ENCODE data around the gene KCNH1. TPM values are rescaled to one million over a fixed set of nuclear protein-coding genes. Genes with fewer than 3 reads are reported as not detected.

The KCNH1 gene
- total and polyA plus RNA-seq, 10 of the 15 experiments (the other 5 are each of a cell fraction or from before 2014, with no cell fraction given), result 0.02 to 0.04 (median 0.04) TPM; not detected in 7

DNA sequence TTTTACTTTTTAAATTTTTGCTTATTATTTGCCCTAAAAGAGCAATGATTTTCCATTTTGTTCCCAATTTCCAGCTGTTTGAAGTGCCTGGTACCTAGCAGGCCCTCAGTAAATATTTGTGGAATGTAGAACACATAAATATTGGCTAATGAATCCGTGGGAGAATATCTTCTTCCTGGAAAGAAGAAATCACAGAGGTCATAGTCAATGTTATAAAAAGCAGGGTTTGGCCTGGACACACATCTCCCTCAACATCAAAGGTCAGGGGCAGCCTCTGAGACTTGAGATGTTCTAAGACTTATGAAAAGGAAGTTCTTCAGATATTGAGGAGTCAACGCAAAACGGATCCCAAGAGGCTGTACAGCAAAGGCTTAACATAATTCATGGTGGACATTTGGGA is 447.1 kb downstream of the KCNH1 start:
- ATAC-seq (no peak), FAIRE-seq (no peak), DNase-seq (ENCODE audit: low read depth, low spot score) (no peak)
- Histone ChIP-seq H3K79me2 (ENCODE audit: control insufficient read depth, insufficient read depth, low read length) (no peaks in the 10 kb centered on the region), H2AFZ (ENCODE audit: control insufficient read depth, low read depth, low read length) (no peak overlapping the region), H3K36me3 (ENCODE audit: control insufficient read depth in 2 of 2, insufficient read depth in 2 of 2, low read length in 1 of 2) (no peaks in the 10 kb centered on the region), H3K27ac (ENCODE audit: control insufficient read depth, insufficient read depth) (no peak overlapping the region), H3K4me1 (ENCODE audit: control insufficient read depth, insufficient read depth, low read length) (peaks cover 19% of the 10 kb centered on the region), H3K9ac (ENCODE audit: control insufficient read depth, insufficient read depth, low read length) (no peak overlapping the region), H3K4me3 (no peak overlapping the region), H3K4me2 (ENCODE audit: control insufficient read depth, insufficient read depth) (no peak overlapping the region), H3K9me3 (replicated peaks; ENCODE audit: control insufficient read depth, insufficient read depth, low read length) (no peaks in the 10 kb centered on the region), H4K20me1 (ENCODE audit: control insufficient read depth, insufficient read depth) (no peaks in the 10 kb centered on the region), H3K27me3 (replicated peaks in 1 of 2; ENCODE audit: control insufficient read depth in 2 of 2, insufficient read depth in 2 of 2, low read length in 1 of 2) (no peaks in the 10 kb centered on the region)
- ChIA-PET RAD21 (ENCODE audit: unreplicated experiment) (interaction anchor here (3.0 kb wide), 1 partner anchor 7 kb away, joined by 12 read pairs; no protein-coding TSS in a partner anchor), SMC1A (ENCODE audit: uncharacterized antibody, unreplicated experiment) (interaction anchor here (2.1 kb wide), 1 partner anchor 9 kb away, joined by 4 read pairs; no protein-coding TSS in a partner anchor), POLR2A (no interaction called here), CTCF (interaction anchor here (1.2 kb wide), 1 partner anchor 9 kb away, joined by 4 read pairs; no protein-coding TSS in a partner anchor)
- in situ Hi-C loops (cut with MboI), result no loop called here
- TF ChIP-seq CHD4 (IDR thresholded peaks at IDR 0.05) (no peak), CHD2 (IDR thresholded peaks at IDR 0.05; ENCODE audit: borderline replicate concordance, low read depth, low read length) (no peak), NR2C2 (IDR thresholded peaks at IDR 0.05; ENCODE audit: borderline replicate concordance, control insufficient read depth, insufficient read length, low read depth) (no peak), ESRRA (IDR thresholded peaks at IDR 0.05; ENCODE audit: low read length) (no peak)
- BruUV-seq (replicated peaks), result no TSS peak
- intact Hi-C loops (cut with micrococcal nuclease; ENCODE audit: unreplicated experiment), result loop anchor here (10.0 kb wide), 1 partner anchor 282 kb away; no protein-coding TSS in a partner anchor
- 71% methylated on average over 3 of the region's 3 CpGs for WGBS (ENCODE audit: insufficient coverage, insufficient replicate concordance, low lambda C conversion rate, missing lambda C conversion rate)

- peaks cover 19% of the 10 kb centered on the region for H3K4me1 ChIP-seq (ENCODE audit: control insufficient read depth, insufficient read depth, low read length)
- H3K9me3 ChIP-seq (replicated peaks; ENCODE audit: control insufficient read depth, insufficient read depth, low read length), result no peaks in the 10 kb centered on the region
- ATAC-seq, result no peak; the same call in 1 of the 3 replicates
- FAIRE-seq, result no peak
- no peaks in the 10 kb centered on the region for H3K27me3 ChIP-seq (replicated peaks in 1 of 2; ENCODE audit: control insufficient read depth in 2 of 2, insufficient read depth in 2 of 2, low read length in 1 of 2)
- peak overlapping the region; percentile 2; the same call in 1 of the 2 replicates for H3K4me2 ChIP-seq (ENCODE audit: control insufficient read depth, insufficient read depth)
- no peaks in the 10 kb centered on the region for H3K79me2 ChIP-seq (ENCODE audit: control insufficient read depth, insufficient read depth, low read length)
- H4K20me1 ChIP-seq (ENCODE audit: control insufficient read depth, insufficient read depth), result no peaks in the 10 kb centered on the region
- in situ Hi-C loops (cut with MboI) (no loop called here), intact Hi-C loops (cut with micrococcal nuclease; ENCODE audit: unreplicated experiment) (loop anchor here (10.0 kb wide), 1 partner anchor 280 kb away; no protein-coding TSS in a partner anchor)
- DNase-seq (ENCODE audit: low read depth, low spot score), result no peak
- WGBS (ENCODE audit: insufficient coverage, insufficient replicate concordance, low lambda C conversion rate, missing lambda C conversion rate), result 16% methylated on average over 3 of the region's 3 CpGs
- H2AFZ ChIP-seq (ENCODE audit: control insufficient read depth, low read depth, low read length), result no peak overlapping the region; the same call in 1 of the 2 replicates
- H3K27ac ChIP-seq (ENCODE audit: control insufficient read depth, insufficient read depth), result peak overlapping the region; percentile 70
- H3K36me3 ChIP-seq (ENCODE audit: control insufficient read depth in 2 of 2, insufficient read depth in 2 of 2, low read length in 1 of 2), result no peaks in the 10 kb centered on the region
- no TSS peak for BruUV-seq (replicated peaks)
- ChIA-PET SMC1A (ENCODE audit: uncharacterized antibody, unreplicated experiment) (interaction anchor here (0.8 to 3.7 kb wide), 12 partner anchors 8 to 450 kb away, joined by 3 to 16 read pairs (median 4); no protein-coding TSS in a partner anchor), POLR2A (interaction anchor here (1.0 to 1.1 kb wide), 3 partner anchors 9 to 342 kb away, joined by 3 to 5 read pairs (median 3); no protein-coding TSS in a partner anchor), RAD21 (ENCODE audit: unreplicated experiment) (interaction anchor here (1.1 to 3.0 kb wide), 9 partner anchors 9 to 352 kb away, joined by 3 to 12 read pairs (median 4); no protein-coding TSS in a partner anchor), CTCF (interaction anchor here (1.1 to 2.3 kb wide), 2 partner anchors 10 kb away, joined by 3 to 13 read pairs; no protein-coding TSS in a partner anchor)
- no peak overlapping the region for H3K4me3 ChIP-seq
- H3K9ac ChIP-seq (ENCODE audit: control insufficient read depth, insufficient read depth, low read length), result peak overlapping the region; percentile 52
- TF ChIP-seq PAX8 (IDR thresholded peaks at IDR 0.05) (no peak), TARDBP (IDR thresholded peaks at IDR 0.05; ENCODE audit: borderline replicate concordance) (no peak), SREBF1 (IDR thresholded peaks at IDR 0.05; ENCODE audit: low read length) (no peak), SUZ12 (IDR thresholded peaks at IDR 0.05; ENCODE audit: unreplicated experiment) (no peak)
- TF ChIP-seq, protein P1, sequence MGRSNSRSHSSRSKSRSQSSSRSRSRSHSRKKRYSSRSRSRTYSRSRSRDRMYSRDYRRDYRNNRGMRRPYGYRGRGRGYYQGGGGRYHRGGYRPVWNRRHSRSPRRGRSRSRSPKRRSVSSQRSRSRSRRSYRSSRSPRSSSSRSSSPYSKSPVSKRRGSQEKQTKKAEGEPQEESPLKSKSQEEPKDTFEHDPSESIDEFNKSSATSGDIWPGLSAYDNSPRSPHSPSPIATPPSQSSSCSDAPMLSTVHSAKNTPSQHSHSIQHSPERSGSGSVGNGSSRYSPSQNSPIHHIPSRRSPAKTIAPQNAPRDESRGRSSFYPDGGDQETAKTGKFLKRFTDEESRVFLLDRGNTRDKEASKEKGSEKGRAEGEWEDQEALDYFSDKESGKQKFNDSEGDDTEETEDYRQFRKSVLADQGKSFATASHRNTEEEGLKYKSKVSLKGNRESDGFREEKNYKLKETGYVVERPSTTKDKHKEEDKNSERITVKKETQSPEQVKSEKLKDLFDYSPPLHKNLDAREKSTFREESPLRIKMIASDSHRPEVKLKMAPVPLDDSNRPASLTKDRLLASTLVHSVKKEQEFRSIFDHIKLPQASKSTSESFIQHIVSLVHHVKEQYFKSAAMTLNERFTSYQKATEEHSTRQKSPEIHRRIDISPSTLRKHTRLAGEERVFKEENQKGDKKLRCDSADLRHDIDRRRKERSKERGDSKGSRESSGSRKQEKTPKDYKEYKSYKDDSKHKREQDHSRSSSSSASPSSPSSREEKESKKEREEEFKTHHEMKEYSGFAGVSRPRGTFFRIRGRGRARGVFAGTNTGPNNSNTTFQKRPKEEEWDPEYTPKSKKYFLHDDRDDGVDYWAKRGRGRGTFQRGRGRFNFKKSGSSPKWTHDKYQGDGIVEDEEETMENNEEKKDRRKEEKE (IDR thresholded peaks at IDR 0.05), result no peak
- TF ChIP-seq, protein P2, sequence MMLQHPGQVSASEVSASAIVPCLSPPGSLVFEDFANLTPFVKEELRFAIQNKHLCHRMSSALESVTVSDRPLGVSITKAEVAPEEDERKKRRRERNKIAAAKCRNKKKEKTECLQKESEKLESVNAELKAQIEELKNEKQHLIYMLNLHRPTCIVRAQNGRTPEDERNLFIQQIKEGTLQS (IDR thresholded peaks at IDR 0.05; ENCODE audit: borderline replicate concordance, extremely low read depth, low read depth, low read length), result no peak
Observed at GRCh38 chr1:210685295-210685650, 448.7 kb downstream of the KCNH1 start.

Data from GM12878 (cell line).